Breast epithelium (tissue), 3 donors: ENCODE data around the gene RBX1.

ENCODE experiments used
- POLR2A ChIP-seq: fragments of 450-650 bp; IDR thresholded peaks from one replicate; pipeline ENCODE4 v1.6.1; 2016; ENCODE audit warnings: antibody characterized with exemption, mild to moderate bottlenecking, moderate library complexity
- POLR2AphosphoS5 ChIP-seq, 3 donors: sonication (generic); formaldehyde crosslinking; IDR thresholded peaks; one replicate each; pipeline ENCODE4 v1.6.1; 2017; ENCODE audit warnings: antibody characterized with exemption in 3 of 3
- TF ChIP-seq, protein P1 (sequence below), 3 donors: fragments of 450-650 bp; IDR thresholded peaks; one replicate each; pipeline ENCODE4 v1.5.1; 2016 to 2017; ENCODE audit warnings: antibody characterized with exemption in 3 of 3, mild to moderate bottlenecking in 3 of 3, moderate library complexity in 3 of 3

GRCh38 chr22:40939202-40939601 lies 12.0 kb upstream of the RBX1 start:
- TF ChIP-seq, protein P1, sequence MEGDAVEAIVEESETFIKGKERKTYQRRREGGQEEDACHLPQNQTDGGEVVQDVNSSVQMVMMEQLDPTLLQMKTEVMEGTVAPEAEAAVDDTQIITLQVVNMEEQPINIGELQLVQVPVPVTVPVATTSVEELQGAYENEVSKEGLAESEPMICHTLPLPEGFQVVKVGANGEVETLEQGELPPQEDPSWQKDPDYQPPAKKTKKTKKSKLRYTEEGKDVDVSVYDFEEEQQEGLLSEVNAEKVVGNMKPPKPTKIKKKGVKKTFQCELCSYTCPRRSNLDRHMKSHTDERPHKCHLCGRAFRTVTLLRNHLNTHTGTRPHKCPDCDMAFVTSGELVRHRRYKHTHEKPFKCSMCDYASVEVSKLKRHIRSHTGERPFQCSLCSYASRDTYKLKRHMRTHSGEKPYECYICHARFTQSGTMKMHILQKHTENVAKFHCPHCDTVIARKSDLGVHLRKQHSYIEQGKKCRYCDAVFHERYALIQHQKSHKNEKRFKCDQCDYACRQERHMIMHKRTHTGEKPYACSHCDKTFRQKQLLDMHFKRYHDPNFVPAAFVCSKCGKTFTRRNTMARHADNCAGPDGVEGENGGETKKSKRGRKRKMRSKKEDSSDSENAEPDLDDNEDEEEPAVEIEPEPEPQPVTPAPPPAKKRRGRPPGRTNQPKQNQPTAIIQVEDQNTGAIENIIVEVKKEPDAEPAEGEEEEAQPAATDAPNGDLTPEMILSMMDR (IDR thresholded peaks at IDR 0.05): no peak
- TF ChIP-seq POLR2AphosphoS5 (IDR thresholded peaks at IDR 0.05) (no peak), POLR2A (no peak)
